Gastrocnemius medialis (tissue), 4 donors: ENCODE data around the gene TUT4. TPM values are rescaled to one million over a fixed set of nuclear protein-coding genes. Genes with fewer than 3 reads are reported as not detected.
A peak's percentile ranks its signal among the peaks of the same experiment; 100 is the strongest.

Experiments
- ATAC-seq, 2 donors: fragments of 150-250 bp; one replicate each; pipeline ENCODE4 v1.9.1; 2016
- DNase-seq, 2 donors: peaks; one replicate each; pipeline ENCODE4 v3.0.0-alpha.2; 2019
- H3K27ac ChIP-seq, 4 donors: fragments of 200-600 bp; sonication (generic); 1 replicate in 1 of 4; 2 replicates in 3 of 4; pipeline ENCODE4 v1.5.1; 2016 to 2018; ENCODE audit warnings: mild to moderate bottlenecking in 2 of 4, moderate library complexity in 1 of 4
- H3K27me3 ChIP-seq, 3 donors: fragments of 200-600 bp; sonication (generic) in 2 of 3; 1 replicate in 1 of 3; 2 replicates in 2 of 3; pipeline versions ENCODE4 v1.5.1 to v1.6.0; 2016 to 2019; ENCODE audit warnings: mild to moderate bottlenecking in 1 of 3, moderate library complexity in 1 of 3
- H3K36me3 ChIP-seq, 2 donors: fragments of 200-600 bp; sonication (generic) in 1 of 2; one replicate each; pipeline ENCODE4 v1.5.1; 2017 to 2018
- H3K4me1 ChIP-seq, 2 donors: fragments of 200-600 bp; sonication (generic) in 1 of 2; one replicate each; pipeline ENCODE4 v1.5.1; 2016 to 2017; ENCODE audit warnings: mild to moderate bottlenecking in 2 of 2
- H3K4me3 ChIP-seq, 4 donors: fragments of 200-600 bp; sonication (generic) in 3 of 4; 1 replicate in 1 of 4; 2 replicates in 3 of 4; pipeline ENCODE4 v1.5.1; 2016 to 2019; ENCODE audit warnings: mild to moderate bottlenecking in 2 of 4
- H3K9me3 ChIP-seq, 3 donors: fragments of 200-600 bp; sonication (generic) in 2 of 3; 1 replicate in 1 of 3; 2 replicates in 2 of 3; pipeline ENCODE4 v1.5.1; 2016 to 2019
- CTCF ChIP-seq, 5 experiments: fragments of 450-650 bp in 3 of 5; fragments of 200-600 bp in 2 of 5; sonication (generic) in 2 of 5; IDR thresholded peaks in 4 of 5; conservative IDR thresholded peaks in 1 of 5; 1 replicate in 4 of 5; 2 replicates in 1 of 5; pipeline ENCODE4 v1.5.1; 2016 to 2019; ENCODE audit warnings: antibody characterized with exemption in 5 of 5, mild to moderate bottlenecking in 3 of 5, moderate library complexity in 3 of 5
- POLR2A ChIP-seq, 2 donors: fragments of 450-650 bp; IDR thresholded peaks; one replicate each; pipeline ENCODE4 v1.6.1; 2017; ENCODE audit warnings: antibody characterized with exemption in 2 of 2, mild to moderate bottlenecking in 2 of 2, moderate library complexity in 2 of 2
- in situ Hi-C, 4 donors: fragments of 200-750 bp; cut with MboI; loops; one replicate each; pipeline versions ENCODE4 v1.15.0 to v1.8.0; 2017; ENCODE audit warnings: low sequenced_read_pairs in 4 of 4
- intact Hi-C: fragments of 100-400 bp; cut with DNase I; formaldehyde crosslinking; loops from one replicate; pipeline ENCODE4 v1.15.1; 2023; ENCODE audit warnings: low total_unique reads
- total RNA-seq, 4 donors: library from RNA; depleted of rRNA; stranded (reverse); fragments of >200 nt; gene quantifications; one replicate each; pipeline versions ENCODE4 v1.1.0 to v1.2.3, GENCODE V29; 2016

Gene TUT4
- 100 to 1,000 TPM in 1 of 4 donors, 10 to 100 TPM in 3; 51.7 to 152 (median 67.5) TPM for total RNA-seq

GRCh38 chr1:52552505-52553361, at the start of gene TUT4:
TUT4 (minus strand) TSS chr1:52553092; CDS start chr1:52526280, 26,812 bp downstream.
- peaks cover 34 to 35% of the 10 kb centered on the region in 2 donors for H3K4me1 ChIP-seq
- ATAC-seq, result peak; percentile 63 to 75
- intact Hi-C loops, result loop anchor here (1.0 to 5.0 kb wide), 4 partner anchors 48 to 185 kb away; partner anchors contain the start of genes CC2D1B, ORC1 and PRPF38A
- TF ChIP-seq POLR2A (IDR thresholded peaks at IDR 0.05) (peak; percentile 51 to 53), CTCF (IDR thresholded peaks at IDR 0.05 in 4 of 5, conservative IDR thresholded peaks at IDR 0.05 in 1 of 5) (no peak)
- H3K27me3 ChIP-seq, result no peaks in the 10 kb centered on the region
- H3K27ac ChIP-seq, result peak within 1 kb of the TSS; percentile 97 to 99 (median 98)
- H3K4me3 ChIP-seq, result peak within 1 kb of the TSS; percentile 91 to 100 (median 96)
- no peaks in the 10 kb centered on the region for H3K9me3 ChIP-seq
- in situ Hi-C loops, result no loop called here
- DNase-seq, result peak; percentile 52 to 67
- no peaks in the 10 kb centered on the region for H3K36me3 ChIP-seq

GRCh38 chr1:52601991-52602855, 49.3 kb upstream of the TUT4 start, which contains the start of gene GPX7:
GPX7 (plus strand) TSS chr1:52602371; CDS start chr1:52602410, 39 bp downstream.
- H3K9me3 ChIP-seq, result no peaks in the 10 kb centered on the region
- DNase-seq (peak in 1 of 2 donors; percentile 22), ATAC-seq (peak; percentile 24 to 26)
- TF ChIP-seq POLR2A (IDR thresholded peaks at IDR 0.05) (peak in 1 of 2 donors; percentile 55), CTCF (IDR thresholded peaks at IDR 0.05 in 4 of 5, conservative IDR thresholded peaks at IDR 0.05 in 1 of 5) (no peak)
- H3K4me3 ChIP-seq, result peak within 1 kb of the TSS; percentile 65 to 75 (median 70)
- in situ Hi-C loops (no loop called here), intact Hi-C loops (no loop called here)
- H3K27me3 ChIP-seq, result no peaks in the 10 kb centered on the region
- H3K27ac ChIP-seq, result peak within 1 kb of the TSS; percentile 85 to 96 (median 92)
- H3K4me1 ChIP-seq, result peaks cover 27 to 53% of the 10 kb centered on the region in 2 donors
- peaks cover 0 to 7% of the 10 kb centered on the region in 2 donors for H3K36me3 ChIP-seq

GRCh38 chr1:52601519-52601918, 48.6 kb upstream of the TUT4 start:
- TF ChIP-seq POLR2A (IDR thresholded peaks at IDR 0.05), result no peak
- no peak for TF ChIP-seq CTCF (IDR thresholded peaks at IDR 0.05 in 4 of 5, conservative IDR thresholded peaks at IDR 0.05 in 1 of 5)
- Histone ChIP-seq H3K36me3 (peaks cover 0 to under 1% of the 10 kb centered on the region in 2 donors), H3K27me3 (no peaks in the 10 kb centered on the region), H3K9me3 (no peaks in the 10 kb centered on the region), H3K4me3 (peak overlapping the region; percentile 60 to 73 (median 66)), H3K27ac (peak overlapping the region; percentile 85 to 96 (median 92)), H3K4me1 (peaks cover 27 to 53% of the 10 kb centered on the region in 2 donors)
- intact Hi-C loops (no loop called here), in situ Hi-C loops (no loop called here)
- no peak for ATAC-seq
- DNase-seq, result no peak

GRCh38 chr1:52600533-52601179, 47.8 kb upstream of the TUT4 start:
- no peak for ATAC-seq
- intact Hi-C loops, result loop anchor here (1.0 kb wide), 1 partner anchor 47 kb away; the partner anchor contains the start of gene TUT4
- H3K27ac ChIP-seq, result peak overlapping the region; percentile 85 to 96 (median 92)
- no peak for DNase-seq
- in situ Hi-C loops, result no loop called here
- no peaks in the 10 kb centered on the region for H3K27me3 ChIP-seq
- no peaks in the 10 kb centered on the region for H3K36me3 ChIP-seq
- H3K9me3 ChIP-seq, result no peaks in the 10 kb centered on the region
- peaks cover 25 to 51% of the 10 kb centered on the region in 2 donors for H3K4me1 ChIP-seq
- no peak overlapping the region for H3K4me3 ChIP-seq
- TF ChIP-seq CTCF (IDR thresholded peaks at IDR 0.05 in 4 of 5, conservative IDR thresholded peaks at IDR 0.05 in 1 of 5), result no peak
- no peak for TF ChIP-seq POLR2A (IDR thresholded peaks at IDR 0.05)
